Inferior parietal cortex (tissue), 1 donor: ENCODE results near the gene CALML5.

Experiments used
- DNase-seq: peaks from one replicate; pipeline ENCODE4 v3.0.0-alpha.2; 2016; ENCODE audit errors: extremely low spot score

Gene CALML5

GRCh38 chr10:5515948-5516761 lies 16.8 kb upstream of the CALML5 start:
- DNase-seq: no peak

GRCh38 chr10:5514226-5514850 lies 15.0 kb upstream of the CALML5 start:
- no peak for DNase-seq

- peak; percentile 36 for DNase-seq
Measured at GRCh38 chr10:5512881-5513612, 13.7 kb upstream of the CALML5 start.

GRCh38 chr10:5512331-5512730 lies 13.0 kb upstream of the CALML5 start:
- DNase-seq: no peak

- no peak for DNase-seq
Measured at GRCh38 chr10:5511885-5512280, 12.5 kb upstream of the CALML5 start.

GRCh38 chr10:5511231-5511884 lies 12.0 kb upstream of the CALML5 start:
- DNase-seq: no peak

- DNase-seq: no peak
Measured at GRCh38 chr10:5510281-5511072, 11.1 kb upstream of the CALML5 start.

- no peak for DNase-seq
Measured at GRCh38 chr10:5509691-5510090, 10.3 kb upstream of the CALML5 start.

GRCh38 chr10:5509236-5509635 lies 9.9 kb upstream of the CALML5 start:
- DNase-seq: no peak

- no peak for DNase-seq
Measured at GRCh38 chr10:5508786-5509185, 9.4 kb upstream of the CALML5 start.

GRCh38 chr10:5508161-5508604 lies 8.8 kb upstream of the CALML5 start:
- DNase-seq: no peak

GRCh38 chr10:5507649-5508131 lies 8.3 kb upstream of the CALML5 start:
- no peak for DNase-seq

GRCh38 chr10:5506751-5507648 lies 7.6 kb upstream of the CALML5 start:
- no peak for DNase-seq

GRCh38 chr10:5506246-5506645 lies 6.9 kb upstream of the CALML5 start:
- no peak for DNase-seq

- no peak for DNase-seq
Measured at GRCh38 chr10:5504146-5505072, 5.0 kb upstream of the CALML5 start.

- no peak for DNase-seq
Measured at GRCh38 chr10:5503477-5503835, 4.1 kb upstream of the CALML5 start.

- no peak for DNase-seq
Measured at GRCh38 chr10:5502571-5503476, 3.5 kb upstream of the CALML5 start.

- DNase-seq: no peak
Measured at GRCh38 chr10:5502061-5502521, 2.7 kb upstream of the CALML5 start.
